ENCODE measurements around the gene LRIT2.
"Not testable (repeated sequence)": the region's sequence is repeated elsewhere in the genome, so short reads cannot be mapped to it uniquely, and the experiment has no call there.

LRIT2 gene

DNA sequence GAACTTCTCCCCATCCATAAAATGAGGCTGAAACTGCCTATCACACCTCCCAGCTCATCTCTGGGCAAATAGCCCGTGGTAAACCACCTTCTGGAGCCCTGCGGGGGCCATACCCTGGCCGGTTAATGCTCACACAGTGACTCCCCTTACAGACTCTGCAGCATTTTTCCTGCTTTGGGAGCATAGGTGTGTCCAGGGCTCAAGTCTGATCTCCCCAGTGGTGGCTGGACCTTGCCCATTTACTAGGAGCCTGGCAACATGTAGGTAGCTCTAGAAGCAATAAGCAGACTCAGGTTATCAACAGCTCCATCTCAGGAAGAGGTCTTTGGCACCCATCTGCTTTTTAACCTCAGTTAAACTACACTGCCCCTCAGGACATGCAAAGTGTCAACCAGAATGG lies 36.5 kb downstream of the LRIT2 start:
- in situ Hi-C loops (cut with MboI; ENCODE audit: low sequenced_read_pairs): no loop called here

GRCh38 chr10:84185526-84186175 lies 39.7 kb downstream of the LRIT2 start:
- in situ Hi-C loops (cut with MboI; ENCODE audit: low sequenced_read_pairs): no loop called here

- in situ Hi-C loops (cut with MboI; ENCODE audit: low sequenced_read_pairs): no loop called here
Measured at GRCh38 chr10:84184517-84184916, 40.8 kb downstream of the LRIT2 start.

DNA sequence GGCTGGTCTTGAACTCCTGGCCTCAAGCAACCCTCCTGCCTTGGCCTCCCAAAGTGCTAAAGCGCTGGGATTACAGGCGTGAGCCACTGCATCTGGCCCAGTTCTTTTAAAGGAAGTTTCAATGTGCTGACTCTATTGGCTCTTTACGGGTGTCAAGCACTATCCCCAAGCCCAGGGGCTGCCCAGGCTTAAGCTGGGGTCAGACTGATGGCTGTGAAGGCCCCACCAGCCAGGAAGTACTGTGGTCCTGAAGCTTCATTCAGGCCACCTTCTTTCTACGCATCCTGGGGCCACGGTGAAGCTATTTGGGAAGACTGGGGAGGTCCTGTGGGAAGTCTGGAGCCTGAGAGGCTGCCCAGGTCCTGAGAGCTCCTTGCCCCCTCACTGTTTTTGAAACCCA lies 43.7 kb downstream of the LRIT2 start:
- in situ Hi-C loops (cut with MboI; ENCODE audit: low sequenced_read_pairs): no loop called here

GRCh38 chr10:84180386-84180785 lies 45.0 kb downstream of the LRIT2 start:
- in situ Hi-C loops (cut with MboI; ENCODE audit: low sequenced_read_pairs): not testable (repeated sequence)

DNA sequence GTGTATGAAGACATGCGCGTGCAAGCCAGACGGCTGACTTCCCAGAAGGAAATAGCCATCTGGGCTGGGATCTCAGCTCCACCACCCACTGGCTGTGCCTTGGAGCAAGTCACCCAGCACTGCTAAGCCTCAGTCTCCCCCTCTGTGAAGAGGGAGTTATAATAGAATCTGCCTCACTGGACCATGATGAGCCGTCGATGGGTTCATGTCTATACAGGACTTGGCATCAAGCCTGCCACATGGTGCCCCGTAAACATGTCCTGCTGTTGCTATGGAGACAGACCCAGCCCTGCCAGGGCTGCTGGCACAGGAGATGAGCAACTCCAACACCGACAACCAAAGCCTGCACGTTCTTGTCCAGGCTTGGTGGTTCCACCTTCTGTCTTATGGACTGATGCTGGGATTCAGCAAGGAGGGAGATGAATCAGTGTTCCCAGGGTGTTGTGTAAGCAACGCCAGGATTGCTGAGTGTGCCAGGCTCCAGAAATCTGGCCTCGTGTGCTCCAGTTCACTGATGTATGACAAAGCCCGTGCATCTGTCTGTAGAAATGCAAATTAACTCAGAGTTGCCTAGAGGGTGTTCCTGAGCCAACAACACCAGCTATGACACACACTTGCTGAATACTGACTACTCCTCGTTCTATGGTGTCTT lies 46.2 kb downstream of the LRIT2 start:
- in situ Hi-C loops (cut with MboI; ENCODE audit: low sequenced_read_pairs): no loop called here

DNA sequence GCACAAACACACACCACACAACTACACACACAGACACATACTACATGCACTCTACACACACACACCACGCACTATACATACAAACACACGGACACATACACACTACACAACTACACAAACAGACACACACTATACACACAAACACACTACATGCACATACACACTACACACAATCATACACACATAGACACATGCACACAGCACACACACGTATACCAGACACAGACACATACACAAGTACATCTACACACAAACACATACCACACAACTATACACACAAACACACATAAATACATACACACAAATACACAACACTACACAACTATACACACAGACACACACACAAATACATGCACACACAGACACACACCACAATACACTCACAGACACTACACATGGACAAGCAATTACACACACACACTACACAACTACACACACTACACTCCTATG lies 47.2 kb downstream of the LRIT2 start:
- in situ Hi-C loops (cut with MboI; ENCODE audit: low sequenced_read_pairs): no loop called here

DNA sequence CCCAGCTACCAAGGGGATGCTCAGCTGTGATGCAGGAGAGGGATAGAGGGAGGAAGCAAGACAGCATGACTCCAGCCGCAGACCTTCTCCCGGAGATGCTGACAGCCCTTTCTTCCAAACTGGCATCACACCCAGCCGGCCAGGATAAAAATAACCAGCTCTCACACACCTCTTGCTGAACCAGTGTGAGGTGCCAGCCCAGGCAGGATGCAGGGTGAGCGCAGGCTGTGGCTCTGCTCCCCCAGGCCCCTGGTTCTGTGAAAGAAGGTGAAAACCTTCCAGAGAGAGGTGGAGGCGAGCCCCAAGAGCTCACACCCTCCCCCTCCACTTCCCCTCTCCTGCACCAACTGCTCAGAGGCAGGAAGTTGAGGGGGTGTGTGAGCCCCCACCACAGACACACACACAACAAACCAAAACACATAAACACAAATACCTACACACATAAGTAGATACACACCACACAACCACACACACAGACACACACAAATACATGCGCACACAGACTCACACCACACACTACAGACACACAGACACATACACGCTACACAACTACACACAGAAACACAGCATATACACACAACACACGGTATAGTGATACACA lies 47.7 kb downstream of the LRIT2 start:
- in situ Hi-C loops (cut with MboI; ENCODE audit: low sequenced_read_pairs): no loop called here

DNA sequence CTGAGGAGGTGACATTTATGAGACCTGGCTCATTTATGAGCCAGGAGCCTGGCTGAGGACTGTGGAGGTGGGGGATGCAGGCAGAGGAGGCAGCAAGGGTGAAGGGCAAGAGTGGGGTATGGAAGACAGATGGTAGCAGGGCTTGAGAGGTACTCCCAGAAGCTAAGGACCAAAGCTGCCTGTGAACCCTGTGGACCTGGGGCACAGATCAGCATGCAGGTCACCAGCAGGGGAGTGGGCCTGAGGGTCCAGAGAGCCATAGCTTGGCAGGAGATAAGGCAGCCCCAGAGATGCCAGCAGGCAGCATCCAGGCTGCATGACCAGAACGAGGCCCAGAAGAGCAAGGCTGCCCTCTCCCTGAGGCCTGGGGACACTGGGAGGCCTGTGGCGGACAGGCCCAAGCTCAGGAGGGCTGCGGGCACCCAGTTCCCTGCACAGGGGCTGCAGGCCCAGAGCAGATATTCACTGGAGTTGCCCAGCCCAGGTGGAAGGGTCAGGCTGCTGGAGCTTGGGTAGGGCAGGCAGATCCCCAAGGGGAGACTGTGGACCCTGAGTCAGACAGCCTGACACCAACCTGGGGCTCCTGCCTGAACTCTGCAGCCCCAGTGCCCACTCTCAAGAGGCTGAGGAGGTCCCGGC lies 48.4 kb downstream of the LRIT2 start:
- in situ Hi-C loops (cut with MboI; ENCODE audit: low sequenced_read_pairs): no loop called here

- in situ Hi-C loops (cut with MboI; ENCODE audit: low sequenced_read_pairs): no loop called here
Measured at GRCh38 chr10:84176351-84176750, 49.0 kb downstream of the LRIT2 start.

DNA sequence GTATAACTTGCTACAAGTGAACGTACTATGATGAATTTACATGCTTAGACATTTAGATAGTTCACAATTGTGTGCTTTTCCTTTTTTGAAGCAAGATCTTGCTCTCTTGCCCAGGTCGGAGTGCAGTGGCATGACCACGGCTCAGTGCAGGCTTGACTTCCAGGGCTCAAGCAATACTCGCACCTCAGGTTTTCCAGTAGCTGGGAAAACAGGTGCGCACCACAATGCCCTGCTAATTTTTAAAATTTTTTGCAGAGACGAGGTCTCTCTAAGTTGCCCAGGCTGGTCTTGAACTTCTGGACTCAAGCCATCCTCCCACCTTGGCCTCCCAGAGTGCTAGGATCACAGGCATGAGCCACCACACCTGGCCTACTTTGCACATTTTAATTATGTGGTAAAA lies 49.9 kb downstream of the LRIT2 start:
- in situ Hi-C loops (cut with MboI; ENCODE audit: low sequenced_read_pairs): no loop called here

GRCh38 chr10:84173501-84173929 lies 51.8 kb downstream of the LRIT2 start, which contains the start of gene GPR15LG:
TSS of gene GPR15LG (plus strand) at chr10:84173801. CDS start at chr10:84173852, 51 bp downstream.
- in situ Hi-C loops (cut with MboI; ENCODE audit: low sequenced_read_pairs): no loop called here

- in situ Hi-C loops (cut with MboI; ENCODE audit: low sequenced_read_pairs): no loop called here
Measured at GRCh38 chr10:84172467-84173356, 52.6 kb downstream of the LRIT2 start.

DNA sequence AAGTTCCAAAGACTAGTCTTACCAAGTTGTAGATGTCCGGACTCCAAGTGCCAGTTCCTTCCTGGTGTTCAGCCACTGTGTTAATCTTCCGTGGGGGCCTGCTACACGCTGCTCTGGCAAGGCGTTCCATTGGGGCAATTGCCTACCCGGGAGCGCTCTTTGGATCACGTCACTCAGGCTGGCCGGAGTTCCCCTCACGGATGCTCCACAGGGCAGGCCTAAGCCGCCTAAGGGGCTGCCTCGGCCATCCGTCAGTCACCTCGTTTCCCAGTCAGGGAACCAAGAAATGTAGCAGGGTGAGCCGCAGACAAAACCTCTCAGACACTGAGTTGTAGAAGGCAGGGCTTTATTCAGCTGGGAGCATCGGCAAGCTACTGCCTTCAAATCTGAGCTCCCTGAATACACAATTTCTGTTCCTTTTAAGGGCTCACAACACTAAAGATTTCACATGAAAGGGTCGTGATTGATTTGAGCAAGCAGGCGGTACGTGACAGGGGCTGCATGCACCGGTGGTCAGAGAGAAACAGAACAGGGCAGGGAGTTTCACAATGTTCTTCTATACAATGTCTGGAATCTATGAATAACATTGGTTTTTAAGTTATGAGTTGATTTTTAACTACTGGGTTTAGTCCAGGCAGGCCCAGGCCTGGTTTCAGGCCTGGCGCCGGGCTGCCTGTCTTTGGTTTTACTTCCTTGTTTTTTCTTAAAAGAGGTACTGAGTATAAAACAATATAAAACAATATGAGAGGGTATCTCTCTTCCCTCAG lies 53.5 kb downstream of the LRIT2 start:
- in situ Hi-C loops (cut with MboI; ENCODE audit: low sequenced_read_pairs): not testable (repeated sequence)

GRCh38 chr10:84171237-84171636 lies 54.1 kb downstream of the LRIT2 start:
- in situ Hi-C loops (cut with MboI; ENCODE audit: low sequenced_read_pairs): not testable (repeated sequence)

Data from HL-60/S4 (cell line).